NCI-H2029 (cell line): ENCODE data around the gene CHIA.

Experiments used
- DNase-seq: peaks from one replicate; lab custom pipeline; 2025; lab: John Stamatoyannopoulos, UW

The CHIA gene

GRCh38 chr1:111366256-111366655, 75.6 kb downstream of the CHIA start:
- DNase-seq, result no peak

- DNase-seq, result no peak
Measured at GRCh38 chr1:111369177-111369576, 78.5 kb downstream of the CHIA start.

- no peak for DNase-seq
Measured at GRCh38 chr1:111369645-111370044, 79.0 kb downstream of the CHIA start.
